Vagina (tissue), 2 donors: ENCODE results near the gene MAT2A.

Experiments
- CTCF ChIP-seq, 3 experiments: fragments of 450-650 bp in 2 of 3; fragments of 200-600 bp in 1 of 3; sonication (generic) in 1 of 3; IDR thresholded peaks; one replicate each; pipeline ENCODE4 v1.5.1; 2017 to 2019; ENCODE audit warnings: antibody characterized with exemption in 3 of 3, mild to moderate bottlenecking in 2 of 3, moderate library complexity in 2 of 3
- POLR2AphosphoS5 ChIP-seq, 2 donors: sonication (generic); formaldehyde crosslinking; IDR thresholded peaks; one replicate each; pipeline ENCODE4 v1.9.0; 2017; ENCODE audit warnings: antibody characterized with exemption in 2 of 2, mild to moderate bottlenecking in 2 of 2, low read depth in 1 of 2; ENCODE audit not compliant: insufficient read depth in 1 of 2

DNA sequence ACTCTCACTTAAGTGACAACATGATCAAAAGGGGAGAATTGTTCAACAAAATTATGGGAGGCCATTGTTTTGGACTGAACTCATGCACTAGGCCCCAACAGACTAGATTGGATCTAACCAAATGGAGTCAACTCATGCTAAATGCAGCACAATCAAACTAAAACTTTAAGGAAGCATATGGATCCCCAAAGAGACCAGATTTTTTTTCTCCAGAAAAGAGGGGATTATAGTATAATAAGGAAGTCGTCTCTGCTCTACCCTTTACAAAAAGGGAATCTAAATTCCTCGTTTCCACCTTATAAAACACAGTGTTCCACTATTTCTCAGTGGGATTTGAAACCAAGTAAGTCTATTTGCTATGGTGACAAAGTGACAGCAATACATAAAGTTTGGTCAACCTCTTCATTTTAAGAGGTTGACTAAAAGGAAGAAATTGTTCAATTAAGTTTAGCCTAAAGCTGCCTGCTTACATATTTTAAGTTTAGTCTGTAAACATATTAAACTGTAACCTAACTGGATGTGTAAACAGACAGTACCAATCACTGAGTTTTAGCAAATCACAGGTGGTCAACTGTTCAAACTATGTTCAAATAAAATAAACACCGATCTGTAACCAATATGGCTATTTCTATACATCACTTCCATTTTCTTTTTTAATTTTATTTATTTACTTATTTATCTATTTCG is 40.9 kb upstream of the MAT2A start:
- TF ChIP-seq POLR2AphosphoS5 (IDR thresholded peaks at IDR 0.05; ENCODE audit: insufficient read depth in 1 of 2, low read depth in 1 of 2) = no peak
- no peak for TF ChIP-seq CTCF (IDR thresholded peaks at IDR 0.05)
